Fibroblast of the aortic adventitia (primary cell): ENCODE data around the gene KCNC2. TPM values are rescaled to one million over a fixed set of nuclear protein-coding genes. Genes with fewer than 3 reads are reported as not detected.

Experiments
- DNase-seq: peaks from one replicate; pipeline ENCODE4 v3.0.0-alpha.2; 2010; ENCODE audit warnings: low read depth
- H3K4me3 ChIP-seq: 2 replicates; pipeline ENCODE4 v1.5.1; 2011; ENCODE audit warnings: low read depth, mild to moderate bottlenecking, control low read depth, low read length, moderate library complexity
- CTCF ChIP-seq: IDR thresholded peaks from 2 replicates; pipeline ENCODE4 v1.5.1; 2011; ENCODE audit warnings: mild to moderate bottlenecking, low read length, control low read depth, inconsistent platforms; ENCODE audit not compliant: insufficient read depth
- total RNA-seq: library from RNA; depleted of rRNA; stranded (reverse); fragments of >200 nt; gene quantifications from 2 replicates; pipeline ENCODE4 v1.2.3, GENCODE V29; 2012; ENCODE audit warnings: low replicate concordance

KCNC2 gene
- not detected in 2 replicates for total RNA-seq

- TF ChIP-seq CTCF: no peak
- DNase-seq: no peak
- H3K4me3 ChIP-seq: no peak within 1 kb of the TSS
Measured at GRCh38 chr12:75209812-75210138, at the start of gene KCNC2. TSS of gene KCNC2 (minus strand) at chr12:75209839.

DNA sequence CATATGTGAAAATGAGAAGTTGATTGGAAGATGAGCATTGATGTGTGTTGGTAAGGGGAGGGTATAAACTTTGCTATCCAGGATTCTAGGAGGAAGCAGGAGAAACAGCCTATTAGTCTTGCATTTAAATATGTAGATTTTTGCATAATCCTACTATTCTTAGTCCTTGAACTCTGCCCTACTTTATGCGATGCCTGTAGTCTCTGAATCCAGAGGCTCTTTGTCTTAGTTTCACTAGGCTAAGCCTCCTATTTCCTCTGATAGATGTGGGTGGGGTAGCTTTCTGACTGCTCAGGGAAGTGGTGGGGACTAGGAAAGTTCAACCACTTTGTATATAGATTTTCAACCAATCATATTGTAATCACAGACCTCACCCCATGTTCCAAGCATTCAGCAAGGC, 49.5 kb upstream of the KCNC2 start:
- H3K4me3 ChIP-seq: no peak overlapping the region
- DNase-seq: no peak
- TF ChIP-seq CTCF: no peak

DNA sequence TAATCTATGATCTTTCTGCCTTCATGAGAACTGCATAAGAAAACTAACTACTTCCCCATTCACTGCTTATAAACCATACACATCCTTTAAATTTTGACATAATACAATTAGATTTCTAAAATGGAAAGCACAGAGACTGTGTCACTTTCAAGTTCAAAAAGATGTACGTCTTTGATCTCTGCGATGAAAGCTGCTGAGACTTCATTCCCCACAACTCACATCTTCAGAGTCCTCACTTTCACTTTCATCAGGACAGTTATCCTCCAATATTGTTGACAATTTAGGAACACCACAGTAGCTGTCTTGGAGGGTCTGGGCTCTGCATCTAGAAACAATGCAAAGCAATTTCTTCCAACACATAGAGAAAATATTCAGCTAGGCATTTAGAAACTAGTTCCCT, 47.9 kb upstream of the KCNC2 start:
- no peak for DNase-seq
- no peak for TF ChIP-seq CTCF
- H3K4me3 ChIP-seq: peak overlapping the region; percentile 20

- no peak for TF ChIP-seq CTCF
- DNase-seq: no peak
- H3K4me3 ChIP-seq: no peak overlapping the region
Measured at GRCh38 chr12:75245108-75245507, 35.5 kb upstream of the KCNC2 start.

DNA sequence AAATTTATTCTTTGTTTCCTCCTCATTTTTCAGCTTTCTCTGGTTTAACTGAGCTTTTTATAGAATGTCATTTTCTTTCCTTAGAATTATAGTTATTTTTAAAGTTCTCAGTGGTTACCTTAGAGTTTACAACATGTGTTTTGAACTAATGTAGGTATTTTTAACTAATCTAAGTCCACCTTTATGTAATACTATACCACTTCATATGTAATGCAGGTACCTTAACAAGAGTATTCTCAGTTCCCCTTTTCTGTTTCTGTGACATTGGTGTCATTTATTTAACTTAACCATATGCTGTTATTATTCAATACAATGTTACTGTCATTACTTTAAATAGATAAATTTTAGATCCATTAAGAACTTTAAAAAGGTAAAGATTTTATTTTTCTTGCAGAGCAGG, 30.3 kb upstream of the KCNC2 start:
- DNase-seq: no peak
- H3K4me3 ChIP-seq: no peak overlapping the region
- TF ChIP-seq CTCF: no peak

DNA sequence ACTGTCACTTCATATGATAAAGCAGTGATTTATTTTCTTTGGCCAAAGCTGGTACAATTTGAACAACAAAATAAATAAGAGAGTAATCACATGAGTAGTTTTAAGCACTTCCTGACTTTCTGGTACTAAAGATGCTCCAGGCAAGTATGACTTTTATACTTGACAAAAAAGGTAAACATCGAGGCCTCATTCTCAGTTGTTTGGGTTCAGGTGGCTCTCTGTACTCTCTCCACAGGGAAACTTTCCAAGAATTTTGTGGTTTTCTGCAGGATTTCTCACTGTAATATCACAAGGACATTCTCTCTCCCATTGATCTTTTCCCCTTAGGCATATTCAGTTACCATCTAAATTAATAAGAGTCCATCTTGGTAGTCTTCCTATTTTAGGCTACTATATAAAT, 26.6 kb upstream of the KCNC2 start:
- DNase-seq: no peak
- no peak for TF ChIP-seq CTCF

DNA sequence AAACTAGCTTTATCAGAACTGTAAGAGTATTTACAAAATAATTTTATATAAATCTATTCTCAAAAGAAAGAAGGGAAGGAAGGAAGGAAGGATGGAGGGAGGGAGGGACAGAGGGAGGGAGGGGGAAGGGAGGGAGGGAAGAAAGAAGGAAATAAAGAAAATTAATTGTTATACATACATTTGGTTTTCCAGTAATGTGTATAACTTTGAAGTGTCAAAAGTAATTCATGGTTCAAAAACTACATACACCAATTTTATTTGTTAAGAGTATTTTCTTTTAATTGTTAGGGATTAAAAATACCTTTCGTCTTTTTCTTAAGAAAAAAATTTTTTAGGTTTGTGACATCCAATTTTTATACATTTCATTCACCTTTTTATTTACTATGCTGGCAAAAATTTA, 17.5 kb upstream of the KCNC2 start:
- DNase-seq: no peak

More for the DNA sequence above, 26.6 kb upstream of the KCNC2 start:
- no peak overlapping the region for H3K4me3 ChIP-seq

More for the DNA sequence above, 17.5 kb upstream of the KCNC2 start:
- no peak for TF ChIP-seq CTCF
- no peak overlapping the region for H3K4me3 ChIP-seq
